ENCODE measurements around the gene SF3A1.

DNA sequence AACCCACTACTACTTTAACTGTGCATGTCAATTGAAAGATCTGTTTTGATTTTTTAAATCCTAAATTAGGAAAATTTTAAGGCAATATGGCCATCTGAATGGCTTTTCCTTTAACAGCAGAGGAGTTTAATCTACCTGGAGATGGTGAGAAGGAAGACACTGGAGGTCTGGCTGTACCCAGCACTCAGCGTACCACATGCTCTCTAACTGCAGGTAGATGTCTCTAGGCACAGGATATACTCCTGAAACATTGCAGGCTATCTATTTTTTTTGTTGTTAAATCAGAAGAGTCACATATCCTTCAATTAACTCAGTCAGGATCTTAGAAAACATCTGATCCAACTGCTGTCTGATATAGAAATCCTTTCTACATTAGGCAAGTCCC lies 50.1 kb downstream of the SF3A1 start:
- TF ChIP-seq POLR2A (IDR thresholded peaks at IDR 0.05; ENCODE audit: low read depth, low read length) = no peak
- no peak for TF ChIP-seq SPI1 (IDR thresholded peaks at IDR 0.05; ENCODE audit: low read depth, low read length)
- TF ChIP-seq TAF1 (IDR thresholded peaks at IDR 0.05; ENCODE audit: low read depth, low read length) = no peak
- no peak for TF ChIP-seq POLR2AphosphoS5 (IDR thresholded peaks at IDR 0.05; ENCODE audit: low read depth, low read length)
- no peak for TF ChIP-seq POU2F2 (IDR thresholded peaks at IDR 0.05; ENCODE audit: low read depth, low read length)
- TF ChIP-seq PAX5 (IDR thresholded peaks at IDR 0.05; ENCODE audit: insufficient read depth, low read length, severe bottlenecking) = no peak
